SU-DHL-6 (cell line): ENCODE measurements around the gene ADAMTS19.

Experiments
- H2AFZ ChIP-seq: fragments of 200-600 bp; sonication (generic); 2 replicates; pipeline ENCODE4 v1.6.1; 2014; ENCODE audit warnings: low read depth, mild to moderate bottlenecking, moderate library complexity, mixed read lengths, antibody characterized with exemption, low read length; ENCODE audit not compliant: severe bottlenecking
- H3F3A ChIP-seq: fragments of 200-600 bp; shearing (Covaris generic); 2 replicates; pipeline ENCODE4 v1.6.0; 2016; ENCODE audit warnings: antibody characterized with exemption, mild to moderate bottlenecking; ENCODE audit not compliant: insufficient read depth
- H3K27ac ChIP-seq: fragments of 200-600 bp; sonication (generic); 2 replicates; pipeline ENCODE4 v1.5.1; 2016; ENCODE audit warnings: low read depth, mild to moderate bottlenecking, low read length, moderate library complexity, mixed read lengths
- H3K27me3 ChIP-seq: fragments of 200-600 bp; sonication (generic), shearing (Covaris generic); 2 replicates; pipeline ENCODE4 v1.6.0; 2014; ENCODE audit warnings: mild to moderate bottlenecking, low read length
- H3K36me3 ChIP-seq: fragments of 200-600 bp; sonication (generic); 2 replicates; pipeline ENCODE4 v1.6.1; 2014; ENCODE audit warnings: mild to moderate bottlenecking, low read length, mixed read lengths
- H3K4me2 ChIP-seq: fragments of 300-600, 200-600 bp; shearing (Covaris generic), sonication (generic); 2 replicates; pipeline ENCODE4 v1.6.0; 2014; ENCODE audit warnings: low read length, low read depth, mild to moderate bottlenecking; ENCODE audit not compliant: poor library complexity, severe bottlenecking
- H3K4me3 ChIP-seq: fragments of 200-600 bp; sonication (generic); 2 replicates; pipeline ENCODE4 v1.5.1; 2014; ENCODE audit warnings: antibody characterized with exemption, low read length, mild to moderate bottlenecking, mixed read lengths; ENCODE audit not compliant: insufficient read depth, poor library complexity, severe bottlenecking
- H3K79me2 ChIP-seq: fragments of 200-600 bp; sonication (generic); 2 replicates; pipeline ENCODE4 v1.6.1; 2014; ENCODE audit warnings: mild to moderate bottlenecking, low read length, moderate library complexity; ENCODE audit not compliant: insufficient read depth
- H3K9ac ChIP-seq: fragments of 200-600 bp; sonication (generic); 2 replicates; pipeline ENCODE4 v1.7.0; 2014; ENCODE audit warnings: mild to moderate bottlenecking, low read length
- H3K9me2 ChIP-seq: fragments of 200-600 bp; sonication (generic); replicated peaks from 2 replicates; pipeline ENCODE4 v1.6.1; 2014; ENCODE audit warnings: low read length; ENCODE audit not compliant: insufficient read depth
- H3K9me3 ChIP-seq: fragments of 200-600 bp; sonication (generic); 2 replicates; pipeline ENCODE4 v1.6.1; 2014; ENCODE audit warnings: low read length, mixed read lengths; ENCODE audit not compliant: insufficient read depth
- H4K20me1 ChIP-seq: fragments of 200-600 bp; sonication (generic); 2 replicates; pipeline ENCODE4 v1.6.1; 2014; ENCODE audit warnings: low read depth, mild to moderate bottlenecking, antibody characterized with exemption, low read length, moderate library complexity, mixed read lengths
- EZH2phosphoT487 ChIP-seq: fragments of 200-600 bp; sonication (generic), shearing (Covaris generic); conservative IDR thresholded peaks from 2 replicates; pipeline ENCODE4 v1.6.1; 2018; ENCODE audit warnings: mild to moderate bottlenecking, antibody characterized with exemption, low read length, moderate library complexity, mixed read lengths
- TF ChIP-seq, protein P1 (sequence below): fragments of 200-600 bp; sonication (generic); IDR thresholded peaks from one replicate; pipeline ENCODE4 v1.5.1; 2017; ENCODE audit warnings: antibody characterized with exemption, mild to moderate bottlenecking, low read length, moderate library complexity; ENCODE audit not compliant: insufficient read depth, poor library complexity, severe bottlenecking

The ADAMTS19 gene

GRCh38 chr5:129639331-129639730 lies 179.2 kb downstream of the ADAMTS19 start:
- Histone ChIP-seq H3K27me3 (no peaks in the 10 kb centered on the region), H3K79me2 (no peaks in the 10 kb centered on the region), H3K4me3 (no peak overlapping the region), H3F3A (no peaks in the 10 kb centered on the region), H3K27ac (no peak overlapping the region), H3K4me2 (no peak overlapping the region), H3K9me3 (no peaks in the 10 kb centered on the region), H3K9ac (no peak overlapping the region), H2AFZ (no peak overlapping the region), H4K20me1 (no peaks in the 10 kb centered on the region), H3K9me2 (no peaks in the 10 kb centered on the region), H3K36me3 (no peaks in the 10 kb centered on the region)
- no peak for TF ChIP-seq EZH2phosphoT487
- TF ChIP-seq, protein P1, sequence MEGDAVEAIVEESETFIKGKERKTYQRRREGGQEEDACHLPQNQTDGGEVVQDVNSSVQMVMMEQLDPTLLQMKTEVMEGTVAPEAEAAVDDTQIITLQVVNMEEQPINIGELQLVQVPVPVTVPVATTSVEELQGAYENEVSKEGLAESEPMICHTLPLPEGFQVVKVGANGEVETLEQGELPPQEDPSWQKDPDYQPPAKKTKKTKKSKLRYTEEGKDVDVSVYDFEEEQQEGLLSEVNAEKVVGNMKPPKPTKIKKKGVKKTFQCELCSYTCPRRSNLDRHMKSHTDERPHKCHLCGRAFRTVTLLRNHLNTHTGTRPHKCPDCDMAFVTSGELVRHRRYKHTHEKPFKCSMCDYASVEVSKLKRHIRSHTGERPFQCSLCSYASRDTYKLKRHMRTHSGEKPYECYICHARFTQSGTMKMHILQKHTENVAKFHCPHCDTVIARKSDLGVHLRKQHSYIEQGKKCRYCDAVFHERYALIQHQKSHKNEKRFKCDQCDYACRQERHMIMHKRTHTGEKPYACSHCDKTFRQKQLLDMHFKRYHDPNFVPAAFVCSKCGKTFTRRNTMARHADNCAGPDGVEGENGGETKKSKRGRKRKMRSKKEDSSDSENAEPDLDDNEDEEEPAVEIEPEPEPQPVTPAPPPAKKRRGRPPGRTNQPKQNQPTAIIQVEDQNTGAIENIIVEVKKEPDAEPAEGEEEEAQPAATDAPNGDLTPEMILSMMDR = no peak

- no peak for TF ChIP-seq EZH2phosphoT487
- TF ChIP-seq, protein P1 = no peak
- H3K9me3 ChIP-seq = no peaks in the 10 kb centered on the region
- H3K36me3 ChIP-seq = no peaks in the 10 kb centered on the region
- no peak overlapping the region for H3K4me2 ChIP-seq
- no peaks in the 10 kb centered on the region for H4K20me1 ChIP-seq
- H2AFZ ChIP-seq = no peak overlapping the region
- no peak overlapping the region for H3K9ac ChIP-seq
- H3K27ac ChIP-seq = no peak overlapping the region
- no peaks in the 10 kb centered on the region for H3K9me2 ChIP-seq
- no peak overlapping the region for H3K4me3 ChIP-seq
- H3K27me3 ChIP-seq = no peaks in the 10 kb centered on the region
- no peaks in the 10 kb centered on the region for H3F3A ChIP-seq
- H3K79me2 ChIP-seq = no peaks in the 10 kb centered on the region
Observed at GRCh38 chr5:129652349-129653056, 192.4 kb downstream of the ADAMTS19 start.

DNA sequence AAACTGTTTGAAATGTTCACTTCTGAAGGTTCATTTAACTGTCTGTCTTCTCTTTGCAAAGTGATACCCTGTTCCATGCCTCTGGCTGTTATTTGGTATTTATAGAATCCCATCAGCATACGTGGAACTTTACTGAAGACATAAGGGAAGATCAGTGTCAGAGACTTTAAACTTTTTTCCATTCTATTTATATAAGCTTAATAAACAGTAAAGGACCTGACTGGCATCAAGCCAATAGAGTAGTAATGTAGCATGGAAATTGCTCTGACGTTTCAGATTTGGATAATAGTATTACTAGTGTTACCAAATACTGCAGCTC lies 192.9 kb downstream of the ADAMTS19 start:
- H4K20me1 ChIP-seq = no peaks in the 10 kb centered on the region
- no peaks in the 10 kb centered on the region for H3K36me3 ChIP-seq
- TF ChIP-seq, protein P1 = no peak
- TF ChIP-seq EZH2phosphoT487 = no peak
- H3K9ac ChIP-seq = no peak overlapping the region
- H3K4me2 ChIP-seq = no peak overlapping the region
- no peak overlapping the region for H3K4me3 ChIP-seq
- H3K9me2 ChIP-seq = no peaks in the 10 kb centered on the region
- no peak overlapping the region for H3K27ac ChIP-seq
- no peak overlapping the region for H2AFZ ChIP-seq
- no peaks in the 10 kb centered on the region for H3K27me3 ChIP-seq
- H3K9me3 ChIP-seq = no peaks in the 10 kb centered on the region
- no peaks in the 10 kb centered on the region for H3F3A ChIP-seq
- no peaks in the 10 kb centered on the region for H3K79me2 ChIP-seq
